Measurements from ENCODE around the gene ROCK1.
A peak's percentile ranks its signal among the peaks of the same experiment; 100 is the strongest.
"Not testable (repeated sequence)": the region's sequence is repeated elsewhere in the genome, so short reads cannot be mapped to it uniquely, and the experiment has no call there.

The ROCK1 gene

DNA sequence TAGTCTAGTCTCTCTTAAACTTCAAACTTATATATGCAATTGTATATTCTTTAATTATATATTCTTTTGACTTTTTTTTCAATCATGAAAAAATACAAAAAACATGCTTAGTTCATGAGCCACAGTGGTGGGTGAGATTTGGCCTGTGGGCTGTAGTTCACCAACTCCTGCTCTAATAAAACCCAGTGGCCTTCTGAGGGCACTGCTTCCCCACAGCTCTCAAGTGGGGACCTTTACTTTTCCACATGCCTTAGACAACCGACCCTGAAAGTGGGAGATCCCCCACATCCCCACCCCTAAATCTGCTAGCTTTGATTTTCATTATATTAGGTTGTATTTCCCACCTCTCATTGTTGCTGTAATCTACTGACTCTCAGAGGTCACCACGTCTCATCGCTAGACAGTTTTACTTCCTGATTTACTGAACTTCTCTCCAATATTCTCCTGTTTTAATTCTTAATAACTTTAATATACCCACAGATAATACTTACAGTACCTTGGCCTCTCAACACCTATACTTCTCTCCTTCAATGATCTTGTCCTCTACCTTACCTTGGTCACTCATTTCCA is 57.3 kb downstream of the ROCK1 start:
- no peak for DNase-seq (ENCODE audit: low read depth in 2 of 3, low spot score in 1 of 3)

DNA sequence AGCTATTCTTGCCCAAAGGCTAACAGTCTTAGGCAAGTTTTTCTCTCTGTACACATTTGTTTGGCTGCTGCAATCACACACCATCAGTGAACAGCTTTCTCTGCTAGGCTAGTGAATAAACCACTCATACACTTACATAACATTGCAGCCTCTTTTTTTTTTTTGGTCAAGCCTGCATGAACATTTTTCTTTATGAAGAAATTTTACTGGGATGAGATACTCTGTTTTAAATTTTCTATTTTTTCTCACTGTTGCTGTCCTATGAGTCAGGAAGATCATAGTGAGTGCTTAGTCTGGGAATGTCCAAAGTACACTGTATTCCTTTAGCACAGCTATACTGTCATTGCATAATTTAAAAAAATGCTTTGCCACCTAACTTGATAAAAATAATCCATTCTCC is 58.5 kb downstream of the ROCK1 start:
- no peak for DNase-seq (ENCODE audit: low read depth in 2 of 3, low spot score in 1 of 3)

- DNase-seq (ENCODE audit: low read depth in 2 of 3, low spot score in 1 of 3), result no peak
Observed at GRCh38 chr18:21052385-21052784, 59.2 kb downstream of the ROCK1 start.

DNA sequence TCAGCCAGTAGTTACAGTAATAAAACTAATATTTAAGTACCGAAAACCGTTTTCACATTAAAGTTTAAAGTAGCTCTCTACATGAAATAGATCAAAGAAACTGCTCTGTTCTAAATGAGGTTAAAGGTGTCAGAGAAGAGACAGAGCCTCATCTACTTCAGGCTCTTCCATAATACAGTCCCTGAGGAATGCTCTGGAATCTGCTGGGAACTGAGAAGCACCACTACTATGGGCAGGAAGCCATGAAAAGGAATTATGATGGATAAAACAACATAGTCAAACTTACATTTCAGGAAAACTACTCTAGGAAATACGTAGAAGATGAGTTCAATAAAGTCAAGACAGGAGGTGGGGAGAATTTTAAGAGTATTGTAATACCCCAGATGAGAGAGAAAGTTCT is 60.0 kb downstream of the ROCK1 start:
- DNase-seq (ENCODE audit: low read depth in 2 of 3, low spot score in 1 of 3), result no peak

DNA sequence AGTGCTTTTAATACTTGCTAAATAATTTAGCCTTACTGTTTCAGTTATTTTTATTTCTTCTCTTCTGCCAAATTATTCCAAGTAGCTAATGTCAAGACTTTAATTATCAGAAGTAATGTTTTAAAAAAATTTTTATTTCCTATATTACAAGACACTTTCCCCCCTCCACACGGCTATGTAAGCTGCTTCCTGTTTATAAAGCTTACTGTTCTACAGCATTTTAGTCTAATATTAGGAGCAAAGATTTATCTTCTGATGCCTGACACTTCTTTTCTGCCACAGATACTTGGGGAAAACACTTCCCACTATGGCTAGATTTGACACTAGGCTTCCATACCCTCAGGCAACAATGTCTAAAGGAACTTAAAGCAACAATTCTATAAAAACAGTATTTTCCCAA is 62.3 kb downstream of the ROCK1 start:
- no peak for DNase-seq (ENCODE audit: low read depth in 2 of 3, low spot score in 1 of 3)

DNA sequence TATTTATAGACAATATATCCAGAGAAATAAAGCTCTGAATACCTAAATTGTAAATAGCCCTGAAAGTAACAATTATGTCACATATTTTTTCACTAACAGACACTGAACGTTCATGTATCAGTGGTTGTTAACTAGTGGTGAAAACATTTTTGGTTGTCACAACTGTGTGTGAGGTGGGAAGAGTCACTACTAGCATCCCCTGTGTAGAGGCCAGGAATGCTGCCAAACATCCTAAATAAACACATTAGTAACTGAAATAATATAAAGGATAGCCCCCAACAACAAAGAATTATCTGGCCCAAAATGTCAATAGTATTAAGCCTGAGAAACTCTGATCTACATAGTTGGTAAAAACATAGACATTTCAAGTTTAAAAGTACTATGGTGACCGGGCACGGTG is 64.5 kb downstream of the ROCK1 start:
- DNase-seq (ENCODE audit: low read depth in 2 of 3, low spot score in 1 of 3), result no peak

GRCh38 chr18:21040466-21040865 is 71.1 kb downstream of the ROCK1 start:
- no peak for DNase-seq (ENCODE audit: low read depth in 2 of 3, low spot score in 1 of 3)

DNA sequence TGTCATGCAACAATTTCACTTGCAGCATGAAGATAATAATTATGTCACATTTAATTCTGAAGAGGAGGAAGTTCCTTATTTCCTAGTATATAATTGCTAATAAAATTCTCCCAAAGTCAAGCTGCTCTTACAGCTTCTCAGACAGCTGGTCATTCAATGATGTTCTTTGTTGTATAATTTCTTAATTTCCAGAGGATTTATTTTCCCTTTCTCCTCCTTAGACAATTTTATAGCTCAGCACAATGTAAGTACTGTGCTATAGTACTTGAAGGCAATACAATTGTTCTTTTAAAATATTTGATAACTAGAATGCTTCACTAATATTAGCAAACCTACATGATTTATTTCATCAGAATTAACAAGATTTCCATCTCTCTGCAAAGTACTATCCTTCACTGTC is 73.4 kb downstream of the ROCK1 start:
- DNase-seq (ENCODE audit: low read depth in 2 of 3, low spot score in 1 of 3), result no peak

GRCh38 chr18:21031845-21032244 is 79.8 kb downstream of the ROCK1 start:
- DNase-seq (ENCODE audit: low read depth in 2 of 3, low spot score in 1 of 3), result no peak

GRCh38 chr18:21018257-21018656 is 93.4 kb downstream of the ROCK1 start:
- not testable (repeated sequence) for DNase-seq (ENCODE audit: low read depth in 2 of 3, low spot score in 1 of 3)

DNA sequence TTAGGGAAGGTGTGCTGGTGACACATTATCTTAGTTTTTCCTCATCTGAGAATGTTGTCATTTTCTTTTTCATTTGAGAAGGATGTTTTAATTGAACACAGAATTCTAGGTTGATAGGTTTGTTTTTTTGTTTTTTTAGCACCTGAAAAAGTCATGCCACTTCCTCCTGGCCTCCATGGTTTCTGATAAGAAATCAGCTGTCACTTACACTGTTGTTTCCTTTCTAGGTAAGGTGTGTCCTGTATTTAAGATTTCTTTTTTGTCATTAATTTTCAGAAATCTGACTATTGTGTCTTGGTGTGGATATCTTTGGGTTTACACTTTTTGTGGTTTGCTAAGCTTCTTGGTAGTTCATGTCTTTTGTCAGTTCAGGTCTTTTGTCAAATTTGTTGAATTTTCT is 99.3 kb downstream of the ROCK1 start:
- no peak for DNase-seq (ENCODE audit: low read depth in 2 of 3, low spot score in 1 of 3)

DNA sequence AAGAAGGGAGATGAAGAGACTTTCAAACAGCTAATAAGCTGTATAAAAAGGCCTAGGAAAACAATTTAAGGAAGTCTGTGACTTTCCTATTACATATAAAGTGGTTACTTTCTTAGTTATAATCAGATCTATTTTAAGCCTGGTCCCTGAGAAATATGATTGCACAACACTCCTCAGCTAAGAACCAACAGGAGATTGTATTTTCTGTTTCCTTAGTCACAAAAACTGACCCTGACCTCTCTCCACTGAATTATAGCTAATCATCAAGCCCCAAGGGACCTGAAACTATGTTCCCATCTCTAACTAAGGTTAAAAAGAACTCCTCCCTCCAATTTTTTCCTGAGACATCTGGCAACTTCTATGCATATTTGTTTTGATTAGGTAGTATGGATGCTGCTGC is 106.9 kb downstream of the ROCK1 start:
- no peak for DNase-seq (ENCODE audit: low read depth in 2 of 3, low spot score in 1 of 3)

DNA sequence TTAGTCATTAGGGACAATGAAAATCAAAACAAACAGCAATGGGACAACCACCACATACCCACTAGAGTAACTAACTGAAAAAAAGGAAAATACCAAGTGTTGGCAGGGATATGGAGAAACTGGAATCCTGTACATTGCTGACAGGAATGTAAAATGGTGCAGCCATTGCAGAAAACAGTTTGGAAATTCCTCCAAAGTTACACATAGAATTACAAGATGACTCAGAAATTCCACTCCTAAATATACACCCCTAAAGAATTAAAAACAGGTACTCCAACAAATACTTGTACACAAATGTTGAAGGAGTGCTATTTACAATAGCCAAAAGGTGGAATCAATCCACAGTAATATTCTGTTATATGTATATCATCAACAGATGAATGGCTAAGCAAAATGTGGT is 110.9 kb downstream of the ROCK1 start:
- no peak for DNase-seq (ENCODE audit: low read depth in 2 of 3, low spot score in 1 of 3)

DNA sequence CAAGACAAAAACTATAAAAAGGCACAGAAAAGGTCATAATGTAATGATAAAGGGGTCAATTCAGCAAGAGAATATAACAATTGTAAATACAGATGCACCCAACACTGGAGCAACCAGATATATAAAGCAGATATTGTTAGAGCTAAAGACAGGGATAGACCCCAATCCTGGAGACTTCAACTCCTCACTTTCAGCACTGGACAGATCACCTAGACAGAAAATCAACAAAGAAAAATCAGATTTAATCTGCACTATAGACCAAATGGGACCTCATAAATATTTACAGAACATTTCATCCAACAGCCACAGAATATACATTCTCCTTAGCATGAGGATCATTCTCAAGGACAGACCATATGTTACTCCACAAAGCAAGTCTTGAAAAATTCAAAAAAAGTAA is 114.2 kb downstream of the ROCK1 start:
- DNase-seq (ENCODE audit: low read depth in 2 of 3, low spot score in 1 of 3), result no peak

- DNase-seq (ENCODE audit: low read depth in 2 of 3, low spot score in 1 of 3), result no peak
Observed at GRCh38 chr18:20996418-20996817, 115.2 kb downstream of the ROCK1 start.

- DNase-seq (ENCODE audit: low read depth in 2 of 3, low spot score in 1 of 3), result no peak
Observed at GRCh38 chr18:20988726-20989125, 122.9 kb downstream of the ROCK1 start.

- DNase-seq (ENCODE audit: low read depth in 2 of 3, low spot score in 1 of 3), result no peak
Observed at GRCh38 chr18:20975077-20975476, 136.5 kb downstream of the ROCK1 start.

DNA sequence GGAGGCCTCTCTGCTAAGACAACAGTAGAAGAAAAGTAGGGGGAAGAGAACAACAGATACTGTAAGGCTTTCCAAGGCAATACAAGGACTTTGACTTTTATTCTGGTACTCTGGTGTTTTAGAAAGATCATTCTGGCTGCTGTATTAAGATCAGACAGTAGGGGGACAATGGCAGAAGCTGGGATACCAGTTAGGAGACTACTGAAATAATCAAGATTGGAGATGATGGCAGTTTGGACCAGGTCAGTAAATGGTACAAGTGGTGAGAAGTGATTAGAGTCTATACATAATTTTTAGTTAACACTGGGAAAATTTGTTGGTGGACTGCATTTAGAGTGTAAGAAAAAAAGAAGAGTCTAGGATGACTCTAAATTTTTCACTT is 139.7 kb downstream of the ROCK1 start:
- peak in 1 of 3 donors; percentile 11 for DNase-seq (ENCODE audit: low read depth in 2 of 3, low spot score in 1 of 3)

- DNase-seq (ENCODE audit: low read depth in 2 of 3, low spot score in 1 of 3), result no peak
Observed at GRCh38 chr18:20966795-20967194, 144.8 kb downstream of the ROCK1 start.

DNA sequence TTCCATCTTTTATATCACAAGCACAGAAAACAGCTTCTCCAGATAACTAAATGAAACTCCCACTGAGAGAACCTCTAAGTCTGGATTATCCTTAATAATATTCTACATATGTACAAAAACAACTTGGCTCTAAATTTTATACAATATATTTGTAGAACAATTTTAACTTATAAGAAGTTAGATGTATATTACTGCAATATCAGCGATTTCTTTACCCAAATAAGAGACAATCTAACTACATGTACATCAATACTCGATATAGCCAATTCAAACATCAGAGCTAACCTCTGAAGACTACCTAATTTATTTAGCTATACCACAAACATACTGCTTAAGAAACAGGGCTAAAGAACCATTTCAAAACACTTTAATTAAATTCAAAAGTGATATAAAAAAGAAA is 148.6 kb downstream of the ROCK1 start:
- DNase-seq (ENCODE audit: low read depth in 2 of 3, low spot score in 1 of 3), result no peak

- DNase-seq (ENCODE audit: low read depth in 2 of 3, low spot score in 1 of 3), result no peak
Observed at GRCh38 chr18:20960735-20961134, 150.9 kb downstream of the ROCK1 start.

GRCh38 chr18:20950827-20951226 is 160.8 kb downstream of the ROCK1 start:
- not testable (repeated sequence) for DNase-seq (ENCODE audit: low read depth in 2 of 3, low spot score in 1 of 3)
